ENCODE data around the gene CCL26. TPM values are rescaled to one million over a fixed set of nuclear protein-coding genes. Genes with fewer than 3 reads are reported as not detected.
A peak's percentile ranks its signal among the peaks of the same experiment; 100 is the strongest.

The CCL26 gene
- total and polyA plus RNA-seq, 2 of the 4 experiments (the other 2 are of a cell fraction): not detected

GRCh38 chr7:75813781-75814236 is 41.8 kb upstream of the CCL26 start, which contains the start of gene CCL24:
Gene CCL24, minus strand, starts transcription at chr7:75813806. Its CDS starts 91 bp downstream, at chr7:75813715.
- intact Hi-C loops (cut with micrococcal nuclease): no loop called here
- BruUV-seq (replicated peaks): no TSS peak
- POLR2A ChIA-PET (ENCODE audit: unreplicated experiment): no interaction called here

More at GRCh38 chr7:75813781-75814236, 41.8 kb upstream of the CCL26 start, which contains the start of gene CCL24:
- H2BK20ac ChIP-seq (ENCODE audit: low read depth, low read length): no peak within 1 kb of the TSS
- CTCF ChIA-PET: no interaction called here
- TF ChIP-seq USF2 (IDR thresholded peaks at IDR 0.05; ENCODE audit: low read depth, low read length): no peak
- TF ChIP-seq ELK1 (IDR thresholded peaks at IDR 0.05; ENCODE audit: borderline replicate concordance, low read depth, low read length): no peak
- TF ChIP-seq MAFK (IDR thresholded peaks at IDR 0.05; ENCODE audit: low read depth, low read length): no peak
- no peak for TF ChIP-seq RAD21 (IDR thresholded peaks at IDR 0.05; ENCODE audit: low read length)
- TF ChIP-seq RCOR1 (IDR thresholded peaks at IDR 0.05; ENCODE audit: insufficient replicate concordance, low read length): no peak
- TF ChIP-seq BHLHE40 (IDR thresholded peaks at IDR 0.05; ENCODE audit: low read depth, low read length): no peak
- TF ChIP-seq CHD1 (IDR thresholded peaks at IDR 0.05; ENCODE audit: low read depth, low read length): no peak
- no peak for TF ChIP-seq FOS (IDR thresholded peaks at IDR 0.05; ENCODE audit: low read depth, low read length)
- TF ChIP-seq MXI1 (IDR thresholded peaks at IDR 0.05; ENCODE audit: borderline replicate concordance, low read depth, low read length): no peak
- TF ChIP-seq POLR2A (IDR thresholded peaks at IDR 0.05; ENCODE audit: low read depth, low read length): no peak
- TF ChIP-seq RFX5 (IDR thresholded peaks at IDR 0.05; ENCODE audit: low read depth, low read length): no peak
- TF ChIP-seq NFE2L2 (IDR thresholded peaks at IDR 0.05; ENCODE audit: low read depth, low read length): no peak
- no peak for TF ChIP-seq MAZ (IDR thresholded peaks at IDR 0.05; ENCODE audit: borderline replicate concordance, low read depth, low read length)
- no peak for TF ChIP-seq CTCF (conservative IDR thresholded peaks at IDR 0.05; ENCODE audit: low read depth, low read length)
- TF ChIP-seq SMC3 (IDR thresholded peaks at IDR 0.05; ENCODE audit: low read depth, low read length): no peak
- peak within 1 kb of the TSS; percentile 28; the same call in 1 of the 2 replicates for H2AK5ac ChIP-seq (ENCODE audit: low read depth, low read length)
- H3K4me1 ChIP-seq (ENCODE audit: control insufficient read depth, insufficient read depth, low read length): peaks cover 2% of the 10 kb centered on the region
- in situ Hi-C loops (cut with MboI; ENCODE audit: low sequenced_read_pairs): no loop called here
- H3K9me3 ChIP-seq (ENCODE audit: control insufficient read depth, insufficient read depth, low read length): no peaks in the 10 kb centered on the region
- H4K5ac ChIP-seq (ENCODE audit: low read depth, low read length): no peak within 1 kb of the TSS
- H4K8ac ChIP-seq (ENCODE audit: low read depth in 2 of 2, low read length in 2 of 2): no peak within 1 kb of the TSS
- H3K9ac ChIP-seq (ENCODE audit: low read depth, low read length): no peak within 1 kb of the TSS
- H3K79me1 ChIP-seq (ENCODE audit: low read depth in 1 of 2, low read length in 2 of 2): no peaks in the 10 kb centered on the region
- no peak within 1 kb of the TSS for H3K18ac ChIP-seq (ENCODE audit: low read depth, low read length)
- ATAC-seq (ENCODE audit: low read depth) (no peak), DNase-seq (no peak)
- H3K4me2 ChIP-seq (ENCODE audit: low read depth, low read length): no peak within 1 kb of the TSS
- no peak within 1 kb of the TSS for H2BK15ac ChIP-seq (ENCODE audit: low read depth, low read length)
- 0 out of 2 replicates have a peak within 1 kb of the TSS, but pooled peaks have one; percentile 1 for H3K14ac ChIP-seq (replicated peaks; ENCODE audit: low read depth, low read length)
- no peak within 1 kb of the TSS for H4K91ac ChIP-seq (ENCODE audit: insufficient read depth, low read depth, low read length)
- no peak within 1 kb of the TSS for H3K56ac ChIP-seq (ENCODE audit: extremely low read depth, insufficient read depth, low read length)
- no peak within 1 kb of the TSS for H2BK120ac ChIP-seq (ENCODE audit: low read depth, low read length)
- peak within 1 kb of the TSS; percentile 43; the same call in 1 of the 2 replicates for H3K4ac ChIP-seq (ENCODE audit: low read depth, low read length)
- 0 out of 2 replicates have a peak, but pooled peaks cover 3% of the 10 kb centered on the region for H4K20me1 ChIP-seq (ENCODE audit: insufficient read depth, low read length)
- no CpG with 5 or more reads among the region's 7 CpGs for WGBS, 2 experiments (ENCODE audit: extremely low coverage in 2 of 2, insufficient read length in 1 of 2)
- no peak within 1 kb of the TSS for H3K27ac ChIP-seq (ENCODE audit: insufficient read depth, low read length)
- no peaks in the 10 kb centered on the region for H3K36me3 ChIP-seq (ENCODE audit: control insufficient read depth, insufficient read depth, low read length)
- H3K9me1 ChIP-seq (ENCODE audit: insufficient read depth, low read length): peaks cover 3% of the 10 kb centered on the region
- H3K23ac ChIP-seq (ENCODE audit: low read depth, low read length): no peak within 1 kb of the TSS; the same call in 1 of the 2 replicates
- H2AFZ ChIP-seq (replicated peaks; ENCODE audit: low read length, poor library complexity): peak within 1 kb of the TSS; percentile 43
- H3K27me3 ChIP-seq (ENCODE audit: control insufficient read depth, insufficient read depth, low read length): peaks cover 12% of the 10 kb centered on the region
- no peak within 1 kb of the TSS for H3K4me3 ChIP-seq (ENCODE audit: insufficient read depth, low read depth, low read length)
- H2AK9ac ChIP-seq (replicated peaks; ENCODE audit: low read depth, low read length, poor library complexity): no peak within 1 kb of the TSS
- no peak within 1 kb of the TSS for H2BK5ac ChIP-seq (ENCODE audit: low read depth, low read length, poor library complexity, severe bottlenecking)
- dilution Hi-C loops (cut with HindIII; ENCODE audit: low sequenced_read_pairs, unreplicated experiment): no loop called here
